ENCODE data around the gene HDDC2.

HDDC2 gene, protein sequence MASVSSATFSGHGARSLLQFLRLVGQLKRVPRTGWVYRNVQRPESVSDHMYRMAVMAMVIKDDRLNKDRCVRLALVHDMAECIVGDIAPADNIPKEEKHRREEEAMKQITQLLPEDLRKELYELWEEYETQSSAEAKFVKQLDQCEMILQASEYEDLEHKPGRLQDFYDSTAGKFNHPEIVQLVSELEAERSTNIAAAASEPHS

DNA sequence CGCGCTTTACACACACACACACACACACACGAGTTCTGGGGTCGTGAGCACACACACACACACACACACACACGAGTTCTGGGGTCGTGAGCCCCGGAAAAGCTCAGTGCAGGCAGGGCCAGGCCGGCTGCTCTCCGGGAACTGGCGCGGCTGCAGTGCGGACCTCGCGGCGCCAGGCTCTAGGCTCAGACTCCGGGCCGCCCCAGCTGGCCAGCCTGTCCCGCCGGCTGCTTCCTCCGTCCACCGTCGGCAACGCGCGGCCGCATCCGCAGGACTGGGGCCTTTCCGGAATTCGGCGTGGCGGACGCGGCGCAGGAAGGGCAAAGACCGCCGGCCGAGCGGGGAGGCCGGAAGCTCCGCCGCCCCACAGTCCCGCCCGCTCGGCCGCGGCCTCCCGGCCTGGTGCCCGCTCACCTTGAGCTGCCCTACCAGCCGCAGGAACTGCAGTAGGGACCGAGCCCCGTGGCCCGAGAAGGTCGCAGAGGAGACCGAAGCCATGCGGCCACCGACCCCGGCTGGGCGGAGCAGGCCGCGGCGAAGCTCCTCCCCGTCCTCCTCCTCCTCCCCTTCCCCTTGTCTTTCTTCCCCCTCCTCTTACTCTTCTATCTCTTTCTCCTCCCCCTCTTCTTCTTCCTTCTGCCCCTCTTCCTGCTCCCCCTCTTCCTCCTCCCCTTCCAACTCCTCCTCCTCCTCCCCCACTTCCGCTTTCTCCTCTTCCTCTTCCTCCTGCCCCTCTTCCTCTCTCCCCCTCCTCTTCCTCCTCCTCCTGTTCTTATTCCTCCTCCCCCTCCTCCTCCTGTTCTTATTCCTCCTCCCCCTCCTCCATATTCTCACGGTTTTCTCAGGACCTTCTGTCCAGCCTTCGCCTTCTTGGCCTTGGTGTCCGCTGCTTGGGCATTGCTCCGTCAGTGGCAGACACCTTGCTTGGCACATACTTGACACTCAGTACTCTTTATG, at the start of gene HDDC2:
TSS of gene HDDC2 (minus strand) at position 533 of the 957 bp plus-strand sequence. CDS start at position 498, 35 bp downstream.
- H3K36me3 Mint-ChIP-seq = peaks cover 29% of the 10 kb centered on the region
- peaks cover 59% of the 10 kb centered on the region for H3K4me1 Mint-ChIP-seq

DNA sequence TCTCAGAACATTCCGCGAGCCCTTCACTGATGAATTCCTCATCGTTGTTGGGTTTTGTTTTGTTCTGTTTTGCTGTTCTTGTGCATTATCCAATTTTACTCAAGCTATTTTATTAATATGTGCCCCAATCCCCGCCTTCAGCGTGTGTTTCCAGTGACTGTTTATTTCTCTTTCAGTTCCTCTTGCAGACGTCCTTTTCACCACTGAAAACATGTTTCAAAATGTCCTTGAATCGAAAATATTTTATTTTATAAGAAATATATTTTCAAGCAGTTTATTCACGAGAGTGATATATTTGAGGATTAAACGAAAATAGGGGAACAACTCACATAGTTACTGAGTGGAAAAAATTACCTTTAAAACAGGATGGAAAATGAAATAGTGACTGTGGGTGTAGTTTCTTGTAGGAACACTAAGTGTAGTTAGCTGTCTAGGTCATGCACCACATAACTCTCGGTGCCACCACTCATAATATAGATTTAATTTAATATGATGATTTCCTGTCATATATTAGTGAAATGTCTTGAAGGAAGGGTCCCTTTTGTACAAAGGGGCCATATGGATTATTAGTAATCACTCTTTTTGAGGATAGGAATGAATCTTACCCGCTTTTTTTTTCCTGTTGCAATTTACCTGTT, 45.3 kb upstream of the HDDC2 start:
- Mint-ChIP-seq H3K27ac (no peak overlapping the region), H3K4me1 (no peaks in the 10 kb centered on the region), H3K27me3 (peaks cover 2% of the 10 kb centered on the region), H3K36me3 (no peaks in the 10 kb centered on the region), H3K4me3 (no peak overlapping the region), H3K9me3 (no peaks in the 10 kb centered on the region)

More for the DNA sequence above, at the start of gene HDDC2:
- Mint-ChIP-seq H3K9me3 (no peaks in the 10 kb centered on the region), H3K27ac (peak within 1 kb of the TSS; percentile 99), H3K4me3 (peak within 1 kb of the TSS; percentile 99), H3K27me3 (no peaks in the 10 kb centered on the region)

DNA sequence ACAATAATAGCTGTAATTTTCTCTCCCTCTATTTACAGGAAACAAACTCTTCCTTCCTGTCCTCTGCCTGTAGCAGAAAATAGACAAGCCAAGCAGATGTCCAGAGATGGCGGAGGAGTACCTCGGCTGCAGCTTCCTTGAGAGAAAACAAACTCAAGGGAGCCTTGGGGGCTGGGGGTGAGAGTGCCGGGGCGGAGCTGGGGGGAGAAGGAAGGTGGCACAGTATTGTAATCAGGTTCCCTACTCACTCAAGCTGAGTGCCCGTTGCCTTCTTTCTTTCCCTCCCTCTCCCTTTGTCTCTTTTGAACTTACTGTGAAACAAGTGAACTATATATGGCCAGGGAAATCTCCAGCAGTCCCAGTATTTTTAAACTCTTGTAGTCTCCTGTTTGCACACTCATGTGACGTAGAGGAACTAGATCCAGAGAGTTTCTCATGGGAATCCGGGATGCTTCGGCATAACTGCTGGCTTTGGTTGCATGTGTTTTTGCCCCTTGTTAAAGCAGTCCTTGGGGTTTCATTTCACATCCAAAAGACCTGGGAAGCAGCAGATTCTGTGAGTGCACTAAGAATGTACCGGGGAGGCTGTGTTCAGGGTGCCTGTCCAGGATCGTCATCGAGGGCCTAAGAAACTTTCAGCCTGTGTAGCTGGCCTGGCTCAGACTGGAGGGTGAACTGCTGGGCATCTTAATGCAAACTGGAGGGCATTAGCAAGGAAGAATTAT, 44.6 kb upstream of the HDDC2 start:
- H3K4me3 Mint-ChIP-seq = no peak overlapping the region
- no peaks in the 10 kb centered on the region for H3K9me3 Mint-ChIP-seq
- H3K27ac Mint-ChIP-seq = no peak overlapping the region
- H3K4me1 Mint-ChIP-seq = no peaks in the 10 kb centered on the region
- H3K27me3 Mint-ChIP-seq = peaks cover 2% of the 10 kb centered on the region
- H3K36me3 Mint-ChIP-seq = no peaks in the 10 kb centered on the region

DNA sequence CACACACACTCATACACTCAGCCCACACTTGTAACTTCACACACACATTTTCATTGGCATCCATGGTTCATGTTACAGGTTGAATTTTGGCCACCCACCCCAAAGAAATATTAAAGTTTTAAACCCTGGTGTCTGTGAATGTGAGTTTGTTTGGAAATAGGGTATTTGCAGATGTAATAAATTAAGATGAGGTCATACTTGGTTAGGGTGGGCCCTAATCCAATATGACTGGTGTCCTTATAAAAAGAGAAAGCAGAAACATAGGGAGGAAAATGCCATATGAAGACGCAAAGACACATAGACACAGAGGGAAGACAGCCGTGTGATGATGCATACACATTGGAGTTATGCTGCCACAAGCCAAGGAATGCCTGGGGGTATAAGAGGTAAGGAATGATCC, 39.7 kb upstream of the HDDC2 start:
- Mint-ChIP-seq H3K4me1 (no peaks in the 10 kb centered on the region), H3K27ac (no peak overlapping the region)

DNA sequence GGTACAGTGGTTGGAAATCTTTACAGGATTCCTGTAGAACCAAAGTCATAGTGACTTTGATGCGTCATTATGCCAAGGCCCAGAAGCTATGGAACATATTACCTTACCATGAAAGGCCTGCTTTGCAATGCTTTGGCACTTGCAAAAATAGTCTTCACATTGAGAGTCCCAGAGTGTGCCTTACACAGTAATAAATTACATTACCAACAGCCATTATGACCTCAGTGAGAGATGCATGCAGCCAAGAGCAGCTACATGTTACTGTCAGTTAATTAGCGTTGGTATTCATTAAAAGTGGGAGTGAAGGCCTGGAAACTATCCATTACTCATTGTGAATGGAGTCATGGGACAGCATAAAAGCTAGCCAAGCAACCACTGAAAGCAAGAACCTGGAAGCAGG, 39.2 kb upstream of the HDDC2 start:
- no peak overlapping the region for H3K4me3 Mint-ChIP-seq
- no peak overlapping the region for H3K27ac Mint-ChIP-seq
- H3K9me3 Mint-ChIP-seq = no peaks in the 10 kb centered on the region
- no peaks in the 10 kb centered on the region for H3K4me1 Mint-ChIP-seq
- H3K27me3 Mint-ChIP-seq = peaks cover 3% of the 10 kb centered on the region
- no peaks in the 10 kb centered on the region for H3K36me3 Mint-ChIP-seq

More for the DNA sequence above, 39.7 kb upstream of the HDDC2 start:
- Mint-ChIP-seq H3K27me3 (peaks cover 2% of the 10 kb centered on the region), H3K9me3 (no peaks in the 10 kb centered on the region), H3K36me3 (no peaks in the 10 kb centered on the region), H3K4me3 (no peak overlapping the region)

DNA sequence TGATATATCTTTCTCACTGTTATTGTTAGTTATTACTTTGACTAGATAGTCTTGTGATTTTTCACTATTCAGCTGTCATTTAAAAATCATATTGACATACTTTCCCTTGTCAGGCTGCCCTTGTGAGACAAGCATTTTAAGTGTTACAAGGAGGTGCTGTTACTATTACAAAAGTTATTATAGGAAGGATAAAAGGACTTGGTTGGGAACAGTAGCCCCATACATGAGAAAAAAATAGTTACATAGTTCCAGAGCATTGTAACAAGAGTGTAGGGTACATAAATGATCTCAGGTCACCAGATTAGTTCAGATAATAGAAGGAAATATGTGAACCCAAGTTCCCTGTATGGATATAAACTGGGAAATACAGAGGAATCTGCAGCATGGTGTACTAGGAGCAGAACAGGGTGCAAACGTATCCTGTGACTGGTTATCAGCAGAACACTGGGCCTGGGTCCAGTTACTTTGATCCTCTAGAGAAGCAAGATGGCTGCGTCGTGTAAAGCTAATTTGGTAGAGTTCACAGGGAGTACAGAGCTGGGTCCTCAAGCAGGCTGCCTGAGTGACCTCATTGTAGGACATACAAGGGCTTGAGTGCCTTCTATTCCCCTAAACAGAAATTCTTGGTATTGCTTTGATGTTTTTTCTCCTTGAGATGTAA, 38.5 kb upstream of the HDDC2 start:
- Mint-ChIP-seq H3K27ac (no peak overlapping the region), H3K27me3 (peaks cover 9% of the 10 kb centered on the region), H3K36me3 (no peaks in the 10 kb centered on the region), H3K4me1 (no peaks in the 10 kb centered on the region), H3K9me3 (no peaks in the 10 kb centered on the region), H3K4me3 (no peak overlapping the region)

DNA sequence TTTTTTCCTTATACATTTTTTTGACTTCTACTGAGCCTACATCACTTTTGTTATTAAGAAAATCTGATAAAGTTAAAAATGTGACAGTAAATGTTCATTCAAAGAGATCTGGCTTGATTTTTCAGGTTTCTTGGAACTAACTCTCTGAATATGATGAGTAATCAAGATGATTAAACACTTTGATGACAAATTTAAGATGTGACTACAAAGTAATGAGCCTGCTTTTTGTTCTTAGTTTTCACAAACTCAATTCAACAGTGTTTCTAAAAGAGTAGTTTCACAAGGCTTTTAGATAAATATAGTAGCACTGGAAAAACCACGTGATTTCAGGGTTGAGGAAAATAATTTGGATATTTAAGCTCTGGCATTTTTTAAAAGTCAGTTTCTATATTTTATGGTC, 37.9 kb upstream of the HDDC2 start:
- Mint-ChIP-seq H3K4me3 (no peak overlapping the region), H3K36me3 (no peaks in the 10 kb centered on the region), H3K27ac (no peak overlapping the region), H3K4me1 (no peaks in the 10 kb centered on the region), H3K27me3 (peaks cover 11% of the 10 kb centered on the region), H3K9me3 (no peaks in the 10 kb centered on the region)

DNA sequence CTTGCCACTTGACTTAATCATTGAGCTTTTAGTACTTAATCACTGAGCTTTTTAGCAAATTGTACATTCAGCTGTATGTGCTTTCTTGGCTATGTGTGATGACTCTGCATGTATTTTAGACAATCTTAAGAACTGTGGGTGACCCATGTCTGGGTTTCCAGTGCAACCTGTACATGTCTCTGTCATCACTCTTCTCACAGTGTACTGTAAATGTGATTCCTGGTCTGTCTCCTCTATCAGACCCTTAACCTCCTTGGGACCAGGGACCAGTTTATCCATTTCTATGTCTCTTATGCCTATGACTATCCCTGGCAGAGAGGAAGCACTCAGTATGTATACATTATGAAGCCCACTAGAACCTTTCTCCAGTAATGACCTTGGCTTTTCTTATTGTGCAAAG, 36.6 kb upstream of the HDDC2 start:
- H3K4me3 Mint-ChIP-seq = no peak overlapping the region
- no peaks in the 10 kb centered on the region for H3K4me1 Mint-ChIP-seq

DNA sequence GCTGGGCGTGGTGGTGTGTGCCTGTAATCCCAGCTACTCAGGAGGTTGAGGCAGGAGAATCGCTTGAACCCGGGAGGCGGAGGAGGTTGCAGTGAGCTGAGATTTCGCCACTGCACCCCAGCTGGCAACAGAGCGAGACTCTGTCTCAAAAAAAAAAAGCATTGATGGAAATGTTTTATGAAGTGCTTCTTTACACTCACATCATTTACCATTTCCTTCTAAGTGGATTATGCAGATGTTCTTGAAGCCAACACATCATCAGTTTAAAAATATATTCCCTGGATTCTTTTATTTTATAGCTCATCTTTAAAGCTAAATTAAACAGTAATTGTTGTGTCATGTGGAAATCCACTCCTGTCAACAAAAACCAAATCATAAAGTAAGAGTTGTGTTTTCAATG, 35.9 kb upstream of the HDDC2 start:
- Mint-ChIP-seq H3K4me3 (no peak overlapping the region), H3K27ac (no peak overlapping the region), H3K9me3 (no peaks in the 10 kb centered on the region), H3K27me3 (peaks cover 16% of the 10 kb centered on the region), H3K4me1 (no peaks in the 10 kb centered on the region), H3K36me3 (no peaks in the 10 kb centered on the region)

More for the DNA sequence above, 36.6 kb upstream of the HDDC2 start:
- H3K27ac Mint-ChIP-seq = no peak overlapping the region
- H3K9me3 Mint-ChIP-seq = no peaks in the 10 kb centered on the region
- H3K27me3 Mint-ChIP-seq = peaks cover 16% of the 10 kb centered on the region
- H3K36me3 Mint-ChIP-seq = no peaks in the 10 kb centered on the region

DNA sequence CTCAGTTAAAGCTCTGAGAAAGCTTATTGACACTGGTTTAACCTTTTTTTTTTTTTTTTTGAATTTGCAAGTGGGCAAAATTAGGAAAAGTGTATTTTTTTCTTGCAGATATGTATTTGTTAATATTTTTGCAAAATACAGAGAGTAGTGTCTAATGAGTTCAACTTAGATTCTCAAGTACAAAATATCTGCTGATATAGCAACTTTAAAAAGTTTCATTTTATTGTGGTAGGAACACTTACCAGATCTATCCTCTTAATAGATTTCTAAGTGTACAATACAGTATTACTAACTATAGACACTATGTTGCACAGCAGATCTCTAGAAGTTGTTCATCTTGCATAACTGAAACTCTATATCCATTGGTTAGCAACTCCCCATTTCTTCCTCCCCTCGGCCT, 30.9 kb upstream of the HDDC2 start:
- Mint-ChIP-seq H3K36me3 (no peaks in the 10 kb centered on the region), H3K9me3 (no peaks in the 10 kb centered on the region), H3K27me3 (peaks cover 19% of the 10 kb centered on the region), H3K27ac (no peak overlapping the region), H3K4me1 (no peaks in the 10 kb centered on the region), H3K4me3 (no peak overlapping the region)

DNA sequence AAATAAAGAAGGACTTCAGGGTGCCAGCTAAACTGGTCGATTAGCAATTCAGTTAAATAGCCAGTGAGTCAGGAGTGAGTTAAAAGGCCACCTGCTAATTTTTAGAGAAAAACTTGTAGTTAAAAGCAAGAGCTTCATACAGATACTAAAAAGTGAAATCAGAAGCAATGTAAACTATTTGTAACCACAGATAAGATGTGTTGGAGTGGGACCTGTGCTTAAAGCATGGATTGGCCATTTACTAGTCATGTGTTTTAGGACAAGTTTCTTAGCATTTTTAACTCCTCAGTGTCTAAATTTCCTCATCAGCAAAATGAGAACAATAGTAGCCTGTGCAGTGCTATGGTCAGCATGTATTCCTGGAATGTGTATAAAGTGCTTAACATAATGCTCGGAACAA, 23.8 kb upstream of the HDDC2 start:
- Mint-ChIP-seq H3K27ac (no peak overlapping the region), H3K4me3 (no peak overlapping the region), H3K9me3 (no peaks in the 10 kb centered on the region), H3K36me3 (no peaks in the 10 kb centered on the region), H3K27me3 (peaks cover 4% of the 10 kb centered on the region), H3K4me1 (no peaks in the 10 kb centered on the region)

DNA sequence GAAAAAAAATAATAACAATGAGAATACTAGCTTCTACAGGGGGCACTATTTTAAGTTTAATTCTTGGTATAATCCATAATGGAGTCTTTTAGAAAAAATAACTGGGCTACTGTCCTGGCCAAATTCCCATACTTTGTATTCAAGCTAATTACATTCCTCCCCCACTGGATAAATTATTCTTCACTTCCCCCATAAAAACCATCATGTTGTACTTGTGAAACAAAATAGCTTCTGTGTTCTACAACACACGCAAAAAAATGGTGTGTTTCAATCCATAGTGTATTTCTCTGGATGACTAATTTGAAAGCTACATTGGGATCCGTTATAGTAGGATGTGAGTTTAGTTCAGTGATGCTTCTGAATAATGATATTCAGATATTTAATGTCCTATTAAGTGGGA, 21.6 kb upstream of the HDDC2 start:
- Mint-ChIP-seq H3K4me3 (no peak overlapping the region), H3K4me1 (no peaks in the 10 kb centered on the region), H3K27ac (no peak overlapping the region), H3K9me3 (no peaks in the 10 kb centered on the region), H3K27me3 (peaks cover 4% of the 10 kb centered on the region), H3K36me3 (no peaks in the 10 kb centered on the region)

DNA sequence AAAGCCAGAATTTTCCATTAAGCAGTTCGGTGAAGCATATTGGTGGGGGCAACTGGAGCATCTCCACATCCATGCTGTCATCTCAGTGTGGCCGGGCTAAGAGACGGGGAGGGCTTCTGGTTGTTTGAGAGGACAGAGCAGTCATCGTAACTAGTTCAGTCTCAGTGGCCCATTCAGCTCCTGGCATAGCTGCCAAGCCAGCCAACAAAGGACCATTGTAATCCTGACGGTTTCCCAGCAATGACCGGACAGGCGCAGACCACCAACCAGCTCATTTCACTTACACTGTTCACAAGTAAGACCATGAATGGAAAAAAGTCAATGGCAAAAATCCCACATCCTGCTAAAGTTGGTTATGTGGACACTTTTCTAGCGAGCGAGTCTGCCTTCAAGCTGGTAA, 14.9 kb upstream of the HDDC2 start:
- Mint-ChIP-seq H3K27me3 (no peaks in the 10 kb centered on the region), H3K4me3 (no peak overlapping the region), H3K36me3 (no peaks in the 10 kb centered on the region), H3K9me3 (no peaks in the 10 kb centered on the region), H3K4me1 (no peaks in the 10 kb centered on the region), H3K27ac (no peak overlapping the region)

DNA sequence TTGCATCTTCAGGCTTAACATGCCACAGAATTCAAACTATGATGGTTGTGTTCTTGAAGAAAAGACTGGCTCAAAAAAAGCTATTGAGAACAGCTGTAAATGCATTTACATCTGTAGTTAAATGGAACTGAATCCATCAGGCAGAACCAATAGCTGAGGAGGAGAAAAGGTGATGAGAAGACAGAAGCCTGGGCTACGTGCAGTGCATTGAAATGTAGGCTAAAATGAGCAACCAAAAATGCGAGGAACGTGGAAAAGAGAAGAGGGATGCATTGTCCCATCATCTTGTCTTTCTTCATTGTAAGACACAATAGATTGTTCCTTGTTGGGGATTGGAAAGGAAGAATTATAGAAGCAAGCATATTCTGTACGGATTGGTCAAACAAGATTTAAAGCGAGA, 13.8 kb upstream of the HDDC2 start:
- peaks cover 2% of the 10 kb centered on the region for H3K27me3 Mint-ChIP-seq
- H3K4me3 Mint-ChIP-seq = no peak overlapping the region
- H3K9me3 Mint-ChIP-seq = no peaks in the 10 kb centered on the region
- no peaks in the 10 kb centered on the region for H3K36me3 Mint-ChIP-seq
- H3K4me1 Mint-ChIP-seq = no peaks in the 10 kb centered on the region
- H3K27ac Mint-ChIP-seq = no peak overlapping the region

DNA sequence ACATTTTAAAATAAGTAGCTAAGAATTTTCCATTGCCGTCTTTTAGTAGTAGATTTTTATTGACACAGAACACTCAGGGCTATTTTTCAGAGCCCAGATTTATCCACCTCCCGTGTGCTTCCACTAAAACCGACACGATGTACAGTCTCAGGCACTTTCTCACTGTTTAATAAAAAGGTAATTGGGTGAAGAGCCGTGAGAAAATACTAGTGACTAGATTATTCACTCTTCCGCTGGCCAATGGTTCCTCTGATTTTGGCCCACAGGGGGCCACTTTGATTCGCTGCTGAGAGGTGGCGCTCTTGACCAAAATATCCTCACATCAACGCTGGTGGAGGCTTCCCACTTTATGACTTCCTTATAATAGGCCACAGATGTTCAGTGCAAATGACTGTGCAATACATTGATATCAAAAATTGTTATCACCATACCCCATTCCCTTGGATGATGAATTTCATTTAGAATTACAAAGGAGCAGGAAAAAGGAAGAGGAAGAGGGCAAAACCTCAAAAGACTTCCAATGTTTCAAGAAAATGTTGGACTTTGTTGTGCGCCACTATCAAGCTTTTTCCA, 12.3 kb upstream of the HDDC2 start:
- Mint-ChIP-seq H3K9me3 (no peaks in the 10 kb centered on the region), H3K4me1 (no peaks in the 10 kb centered on the region)

More for the DNA sequence above, 12.3 kb upstream of the HDDC2 start:
- Mint-ChIP-seq H3K36me3 (no peaks in the 10 kb centered on the region), H3K27ac (no peak overlapping the region), H3K27me3 (peaks cover 2% of the 10 kb centered on the region), H3K4me3 (no peak overlapping the region)

Data from activated naive CD4-positive, alpha-beta T cell treated with anti-CD3 and anti-CD28 coated beads, Interleukin-2, amount 50 U/mL, for 24 hours (primary cell).